NCI-H1105 (cell line): ENCODE data around the gene STEAP4.
"Not testable (repeated sequence)": the region's sequence is repeated elsewhere in the genome, so short reads cannot be mapped to it uniquely, and the experiment has no call there.

ENCODE experiments used
- DNase-seq: peaks from one replicate; lab custom pipeline; 2025; lab: John Stamatoyannopoulos, UW

The STEAP4 gene

GRCh38 chr7:88268051-88268450 is 38.6 kb downstream of the STEAP4 start:
- DNase-seq: no peak

DNA sequence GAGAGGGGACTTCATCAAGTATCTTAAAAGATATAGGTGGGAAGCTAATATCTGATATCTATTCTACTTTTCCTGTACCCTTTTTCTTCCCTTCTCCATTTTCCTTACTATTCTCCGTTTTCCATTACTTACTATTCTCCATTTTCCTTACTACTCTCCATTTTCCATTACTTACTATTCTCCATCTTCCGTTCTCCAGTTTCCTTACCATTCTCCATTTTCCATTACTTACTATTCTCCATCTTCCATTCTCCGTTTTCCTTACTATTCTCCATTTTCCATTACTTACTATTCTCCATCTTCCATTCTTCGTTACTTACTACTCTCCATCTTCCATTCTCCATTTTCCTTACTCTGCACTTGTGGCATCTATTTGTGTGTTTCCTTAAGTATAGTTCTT is 39.3 kb downstream of the STEAP4 start:
- DNase-seq: no peak

GRCh38 chr7:88264987-88265386 is 41.7 kb downstream of the STEAP4 start:
- not testable (repeated sequence) for DNase-seq

- DNase-seq: no peak
Measured at GRCh38 chr7:88262562-88262961, 44.1 kb downstream of the STEAP4 start.

DNA sequence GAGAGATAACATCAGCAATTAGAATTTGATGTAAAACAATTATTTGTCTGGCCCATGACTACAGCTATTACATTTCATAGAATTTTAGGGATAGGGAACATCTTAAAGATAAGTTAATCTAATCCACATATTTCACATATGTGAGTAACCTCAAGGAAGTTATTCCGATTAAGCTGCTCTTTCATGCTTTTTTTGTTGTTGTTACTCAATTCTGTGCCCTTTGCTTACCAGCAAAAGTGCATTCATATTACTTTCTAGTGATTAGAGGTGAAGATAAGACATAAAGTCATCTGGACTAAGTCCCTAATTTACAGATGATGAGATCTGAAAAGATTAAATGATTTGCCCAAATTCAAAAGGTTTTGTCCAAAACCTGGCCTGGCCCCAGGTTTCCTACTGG is 46.0 kb downstream of the STEAP4 start:
- no peak for DNase-seq

GRCh38 chr7:88259656-88260380 is 46.9 kb downstream of the STEAP4 start:
- DNase-seq: no peak

DNA sequence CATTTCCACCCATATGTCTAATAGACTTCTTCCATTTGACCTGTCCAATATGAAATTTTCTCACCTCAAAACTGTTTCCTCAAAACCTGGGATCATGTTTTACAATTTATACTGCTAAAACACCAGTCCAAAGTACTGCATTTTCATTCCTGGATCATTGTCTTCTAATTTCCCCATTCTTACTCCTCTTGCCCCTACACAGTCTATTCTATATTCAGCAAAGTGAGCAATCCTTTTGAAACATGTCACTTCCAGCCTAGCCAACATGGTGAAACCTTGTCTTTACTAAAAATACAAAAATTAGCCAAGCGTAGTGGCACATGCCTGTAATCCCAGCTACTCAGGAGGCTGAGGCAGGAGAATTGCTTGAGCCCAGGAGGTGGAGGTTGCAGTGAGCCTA is 48.4 kb downstream of the STEAP4 start:
- DNase-seq: not testable (repeated sequence)

- DNase-seq: no peak
Measured at GRCh38 chr7:88256906-88257305, 49.8 kb downstream of the STEAP4 start.

GRCh38 chr7:88254721-88255424 is 51.8 kb downstream of the STEAP4 start:
- no peak for DNase-seq

- no peak for DNase-seq
Measured at GRCh38 chr7:88253640-88254039, 53.1 kb downstream of the STEAP4 start.

GRCh38 chr7:88244258-88244657 is 62.4 kb downstream of the STEAP4 start:
- no peak for DNase-seq

- peak; percentile 33 for DNase-seq
Measured at GRCh38 chr7:88243345-88243909, 63.3 kb downstream of the STEAP4 start.

DNA sequence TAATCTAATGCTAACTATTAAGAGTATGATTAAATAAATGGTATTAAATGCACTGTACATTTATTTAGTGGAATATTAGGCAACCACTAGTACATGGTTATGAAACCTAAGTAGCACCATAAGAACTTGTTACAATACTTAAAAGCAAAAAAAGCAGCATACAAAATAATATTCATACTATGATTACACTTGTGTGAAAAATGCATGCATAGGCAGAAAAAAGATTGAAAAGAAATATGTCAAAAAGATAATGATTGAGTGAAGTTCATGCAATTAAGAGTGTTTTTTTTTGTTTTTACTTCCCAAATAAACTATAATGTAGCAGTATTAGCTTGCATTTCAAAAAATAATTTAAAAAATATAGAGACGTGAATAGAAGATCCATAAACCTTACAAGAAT is 66.8 kb downstream of the STEAP4 start:
- DNase-seq: no peak

DNA sequence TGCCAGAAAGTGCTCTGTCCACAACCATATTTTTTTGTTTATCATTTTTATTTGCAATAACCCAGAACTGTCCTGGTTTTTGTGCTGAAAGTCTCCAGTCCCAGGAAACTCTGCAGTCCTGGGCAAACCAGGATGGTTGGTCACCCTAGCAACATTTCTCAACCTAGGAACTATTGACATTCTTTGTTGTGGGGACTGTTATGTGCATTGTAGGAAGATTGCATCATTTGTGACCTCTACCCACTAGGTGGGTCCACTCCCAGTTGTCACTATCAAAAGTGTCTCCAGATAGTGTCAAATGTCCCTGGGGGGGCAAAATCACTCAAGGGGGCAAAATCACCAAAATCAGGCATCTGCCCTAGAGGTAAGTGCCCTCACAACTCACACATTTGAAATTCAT is 72.9 kb downstream of the STEAP4 start:
- no peak for DNase-seq

DNA sequence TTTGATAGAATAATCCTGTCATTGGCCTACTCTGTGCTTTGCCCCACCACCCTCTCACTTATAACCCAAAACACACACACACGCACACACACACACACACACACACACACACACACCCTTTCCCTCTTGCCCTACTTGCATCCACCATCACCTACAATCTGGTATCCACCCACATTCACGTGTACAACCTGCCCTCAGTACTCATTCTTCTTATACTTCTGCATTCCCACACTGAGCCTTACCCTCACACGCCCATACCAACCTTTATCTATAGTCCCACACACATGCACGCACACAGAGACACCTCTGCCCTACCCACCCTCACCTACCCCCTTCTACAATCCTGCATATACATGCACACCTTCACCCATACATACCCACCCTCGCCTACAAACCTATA is 76.0 kb downstream of the STEAP4 start:
- DNase-seq: no peak

GRCh38 chr7:88229302-88229995 is 77.2 kb downstream of the STEAP4 start:
- no peak for DNase-seq

DNA sequence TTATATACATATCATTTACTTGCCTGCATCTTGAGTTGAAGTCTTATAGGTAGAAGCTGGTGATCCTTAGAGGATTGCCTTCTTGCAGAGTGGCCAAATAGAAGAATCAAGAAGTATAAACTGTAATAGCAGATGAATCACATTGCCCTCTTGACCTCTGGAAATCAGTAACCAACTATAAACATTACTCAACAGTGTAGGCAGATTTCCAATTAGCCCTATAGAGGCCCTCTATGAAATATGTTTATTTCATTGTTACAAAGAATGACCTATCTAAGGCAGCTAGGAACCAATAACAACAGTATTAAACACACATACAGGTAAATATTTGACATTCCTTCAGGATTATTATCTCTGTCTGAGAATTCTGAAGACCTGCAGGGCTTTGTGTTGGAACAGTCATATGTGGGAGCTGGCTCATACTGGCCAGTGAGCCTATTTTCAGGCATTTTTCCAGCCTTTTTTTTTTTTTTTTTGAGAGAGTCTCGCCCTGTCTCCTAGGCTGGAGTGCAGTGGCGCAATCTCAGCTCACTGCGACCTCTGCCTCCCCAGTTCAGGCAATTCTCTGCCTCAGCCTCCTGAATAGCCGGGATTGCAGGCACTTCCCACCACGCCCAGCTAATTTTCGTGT is 79.7 kb downstream of the STEAP4 start:
- no peak for DNase-seq

DNA sequence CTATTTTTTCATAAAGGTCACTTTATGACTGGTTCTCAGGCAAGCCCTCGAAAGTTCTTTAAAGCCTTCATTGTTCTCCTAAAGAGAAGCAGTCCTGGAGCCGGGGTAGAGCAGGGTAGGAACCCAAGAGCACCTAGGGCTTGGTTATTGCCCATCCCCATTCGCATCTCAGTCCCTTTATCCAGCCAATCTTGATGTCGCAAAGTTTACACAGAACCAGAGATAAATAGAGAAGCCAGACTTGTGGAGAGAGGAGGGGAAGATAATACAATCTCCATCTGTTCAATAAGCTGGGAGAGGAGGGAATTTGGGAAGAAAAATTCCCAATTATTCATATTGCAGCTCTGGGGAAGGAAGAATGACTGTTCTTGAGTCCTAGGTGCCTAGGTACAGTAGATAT is 80.5 kb downstream of the STEAP4 start:
- no peak for DNase-seq

DNA sequence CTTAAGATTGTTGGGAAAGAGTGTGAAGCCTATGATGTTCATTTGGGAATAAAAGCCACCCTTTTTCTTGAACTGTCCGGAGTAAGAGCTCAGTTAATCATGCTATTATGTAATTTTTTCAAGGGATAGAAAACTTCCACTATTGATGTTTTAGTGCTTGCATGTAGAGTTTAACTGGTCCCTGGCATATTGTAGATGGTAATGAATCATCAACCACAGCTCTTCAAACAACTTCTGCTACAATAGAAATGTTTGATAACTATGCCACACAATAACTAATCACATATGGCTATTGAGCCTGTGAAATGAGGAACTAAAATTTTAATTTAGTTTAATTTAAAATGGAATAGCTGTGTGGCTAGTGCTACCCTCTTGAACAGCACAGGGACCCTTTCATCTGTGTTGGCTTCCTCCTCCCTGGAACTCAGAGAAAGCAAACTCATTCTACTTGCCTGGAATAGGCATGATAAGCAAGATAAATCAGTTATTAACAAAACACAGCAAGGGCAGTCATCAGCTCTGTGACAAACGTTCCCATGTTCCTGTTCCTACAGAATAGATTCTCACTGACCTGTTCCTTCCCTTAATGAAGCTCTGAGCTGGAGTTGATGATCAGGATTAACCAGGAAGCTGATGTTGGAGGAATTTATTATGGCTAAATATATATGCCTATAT is 82.0 kb downstream of the STEAP4 start:
- DNase-seq: no peak

DNA sequence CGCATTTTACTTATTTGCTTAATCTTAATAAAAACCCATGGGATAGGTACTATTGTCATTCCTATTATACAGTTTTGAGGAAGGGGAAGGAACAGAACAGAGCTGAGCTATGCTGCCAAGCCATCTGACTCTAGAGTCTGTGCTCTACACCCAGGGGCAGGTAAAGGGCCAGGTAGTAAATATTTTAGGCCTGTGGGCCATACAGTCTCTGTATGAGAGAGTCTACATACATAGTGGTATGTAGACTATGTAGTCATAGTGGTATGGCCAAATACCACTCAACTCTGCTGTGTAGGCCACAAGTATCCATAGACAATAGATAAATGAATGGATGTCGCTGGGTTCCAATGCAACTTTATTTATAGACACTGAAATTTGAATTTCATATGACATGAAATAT is 83.4 kb downstream of the STEAP4 start:
- DNase-seq: no peak
